Erythroblast (primary cell): ENCODE measurements around the gene TRPC4AP.

Experiments
- GATA1 ChIP-seq: IDR thresholded peaks from 2 replicates; pipeline ENCODE4 v1.6.1; 2011; ENCODE audit warnings: low read depth, mild to moderate bottlenecking, control low read depth, low read length, moderate library complexity
- POLR2A ChIP-seq: IDR thresholded peaks from 2 replicates; pipeline ENCODE4 v1.6.1; 2011; ENCODE audit warnings: mild to moderate bottlenecking, low read length

GRCh38 chr20:35023624-35024023, 69.0 kb downstream of the TRPC4AP start:
- TF ChIP-seq POLR2A (no peak), GATA1 (no peak)
